NB4 (cell line): ENCODE measurements around the gene GPR78.

Experiments used
- CTCF ChIP-seq: IDR thresholded peaks from one replicate; pipeline ENCODE4 v1.5.1; 2012; ENCODE audit warnings: low read depth, low read length
- MAX ChIP-seq: IDR thresholded peaks from 2 replicates; pipeline ENCODE4 v1.6.1; 2011; ENCODE audit warnings: low read depth, low read length
- MYC ChIP-seq: IDR thresholded peaks from 2 replicates; pipeline ENCODE4 v1.6.1; 2011; ENCODE audit warnings: low read depth, low read length
- POLR2A ChIP-seq: IDR thresholded peaks from 2 replicates; pipeline ENCODE4 v1.6.1; 2011; ENCODE audit warnings: mild to moderate bottlenecking; ENCODE audit not compliant: insufficient read length; ENCODE audit errors: extremely low read depth

GRCh38 chr4:8548731-8549351 lies 31.4 kb upstream of the GPR78 start:
- TF ChIP-seq CTCF (no peak), POLR2A (no peak), MAX (no peak), MYC (no peak)
